Right lobe of liver (tissue), 6 donors: ENCODE results near the gene DLG2. TPM values are rescaled to one million over a fixed set of nuclear protein-coding genes. Genes with fewer than 3 reads are reported as not detected.
A peak's percentile ranks its signal among the peaks of the same experiment; 100 is the strongest.

Experiments used
- ATAC-seq, 4 donors: fragments of 200-7000 bp; cut with Tn5 transposase; one replicate each; pipeline ENCODE4 v1.9.1; 2020; ENCODE audit warnings: mild to moderate bottlenecking in 4 of 4, moderate library complexity in 4 of 4
- DNase-seq, 3 donors: peaks; one replicate each; pipeline ENCODE4 v3.0.0-alpha.2; 2020
- H3K27ac ChIP-seq, 3 donors: fragments of 200-600 bp; one replicate each; pipeline ENCODE4 v1.8.0; 2022
- H3K27me3 ChIP-seq, 2 donors: fragments of 200-600 bp; one replicate each; pipeline ENCODE4 v1.8.0; 2022
- H3K36me3 ChIP-seq, 4 donors: fragments of 200-600 bp; sonication (generic) in 1 of 4; one replicate each; pipeline versions ENCODE4 v1.5.1 to v1.8.0; 2017 to 2022; ENCODE audit warnings: control low read depth in 1 of 4
- H3K4me1 ChIP-seq, 4 donors: fragments of 200-600 bp; sonication (generic) in 1 of 4; one replicate each; pipeline versions ENCODE4 v1.5.1 to v1.8.0; 2017 to 2022; ENCODE audit warnings: control low read depth in 1 of 4
- H3K4me3 ChIP-seq, 3 donors: fragments of 200-600 bp; one replicate each; pipeline ENCODE4 v1.8.0; 2022
- H3K9me3 ChIP-seq, 4 donors: fragments of 200-600 bp; sonication (generic) in 1 of 4; one replicate each; pipeline versions ENCODE4 v1.5.1 to v1.8.0; 2017 to 2022; ENCODE audit warnings: control low read depth in 1 of 4
- CTCF ChIP-seq, 4 donors: fragments of 200-600 bp in 3 of 4; fragments of 450-650 bp in 1 of 4; IDR thresholded peaks; one replicate each; pipeline versions ENCODE4 v1.5.1 to v1.8.0; 2016 to 2022; ENCODE audit warnings: antibody characterized with exemption in 4 of 4, mild to moderate bottlenecking in 2 of 4
- POLR2A ChIP-seq: fragments of 450-650 bp; IDR thresholded peaks from one replicate; pipeline ENCODE4 v1.6.1; 2017; ENCODE audit warnings: antibody characterized with exemption, mild to moderate bottlenecking
- WGBS: methylation state at CpG from one replicate; pipeline ENCODE4 v1.1.6; 2018; ENCODE audit warnings: low coverage, low lambda C conversion rate; ENCODE audit not compliant: insufficient coverage; ENCODE audit errors: missing lambda C conversion rate; 5-methylcytosine and 5-hydroxymethylcytosine counted together
- intact Hi-C, 2 donors: fragments of 100-400 bp; cut with DNase I; formaldehyde crosslinking; loops; one replicate each; pipeline versions ENCODE4 v1.11.2 to v1.14.1; 2022
- total RNA-seq, 6 experiments: library from RNA; depleted of rRNA in 2 of 6; stranded (reverse); fragments of >200 nt in 2 of 6; fragmentation: NEBNext Ultra II Directional in 3 of 6; extraction: Animal tissue kit (Norgen Biotek cat#: 25700) in 3 of 6; gene quantifications; one replicate each; pipeline versions ENCODE4 v1.1.0 to v1.2.4, GENCODE V29; 2016 to 2023
- donor health status: DM: no; HTN: yes; CAD: no.
- donor health status: DM: no; HTN: no; CAD: no.
- donor health status: DM: no; HTN: no; CAD: no.
- donor health status: DM: no; HTN: yes; CAD: no.
- donor health status: DM: no; HTN: yes; CAD: no.

DLG2 gene
- total RNA-seq, 6 experiments from 2014 or later, result 1.2 to 6.4 (median 2.5) TPM

- intact Hi-C loops, result no loop called here
- Histone ChIP-seq H3K4me3 (no peak overlapping the region), H3K27me3 (no peaks in the 10 kb centered on the region), H3K27ac (no peak overlapping the region), H3K4me1 (peaks cover 0 to 5% (median 0%) of the 10 kb centered on the region in 4 donors), H3K36me3 (no peaks in the 10 kb centered on the region), H3K9me3 (no peaks in the 10 kb centered on the region)
- 71% methylated on average over 4 of the region's 4 CpGs for WGBS
- TF ChIP-seq POLR2A, result no peak
- no peak for TF ChIP-seq CTCF (IDR thresholded peaks at IDR 0.05)
- ATAC-seq (peak in 3 of 4 donors; percentile 28 to 60 (median 37)), DNase-seq (no peak)
Measured at GRCh38 chr11:84012171-84012826, 1614.8 kb downstream of the DLG2 start.

- Histone ChIP-seq H3K27me3 (no peaks in the 10 kb centered on the region), H3K36me3 (no peaks in the 10 kb centered on the region), H3K27ac (no peak overlapping the region), H3K4me3 (no peak overlapping the region), H3K4me1 (no peaks in the 10 kb centered on the region), H3K9me3 (peaks cover 0 to 6% (median 0%) of the 10 kb centered on the region in 4 donors)
- no peak for TF ChIP-seq POLR2A
- TF ChIP-seq CTCF (IDR thresholded peaks at IDR 0.05), result no peak
- ATAC-seq (no peak), DNase-seq (no peak)
- intact Hi-C loops, result no loop called here
Measured at GRCh38 chr11:84003181-84003580, 1624.0 kb downstream of the DLG2 start.

GRCh38 chr11:83998921-83999320, 1628.2 kb downstream of the DLG2 start:
- Histone ChIP-seq H3K4me3 (no peak overlapping the region), H3K36me3 (no peaks in the 10 kb centered on the region), H3K27ac (no peak overlapping the region), H3K4me1 (no peaks in the 10 kb centered on the region), H3K9me3 (peaks cover 0 to 6% (median 0%) of the 10 kb centered on the region in 4 donors), H3K27me3 (no peaks in the 10 kb centered on the region)
- no peak for TF ChIP-seq POLR2A
- TF ChIP-seq CTCF (IDR thresholded peaks at IDR 0.05), result no peak
- intact Hi-C loops, result no loop called here
- no peak for DNase-seq
- no CpG with 5 or more reads among the region's 1 CpG for WGBS
- ATAC-seq, result no peak

GRCh38 chr11:83990160-83990733, 1636.9 kb downstream of the DLG2 start:
- Histone ChIP-seq H3K27ac (no peak overlapping the region), H3K36me3 (no peaks in the 10 kb centered on the region), H3K4me3 (no peak overlapping the region), H3K9me3 (no peaks in the 10 kb centered on the region), H3K4me1 (no peaks in the 10 kb centered on the region), H3K27me3 (no peaks in the 10 kb centered on the region)
- peak in 1 of 4 donors; percentile 26 for ATAC-seq
- WGBS, result 55% methylated on average over 7 of the region's 7 CpGs
- intact Hi-C loops, result no loop called here
- TF ChIP-seq POLR2A (no peak), CTCF (IDR thresholded peaks at IDR 0.05) (no peak)
- DNase-seq, result no peak
